Dendritic cell treated with granulocyte-macrophage colony-stimulating factor and Interleukin-4, amounts not matched to agents 40 ng/mL and 50 ng/mL, for 4 days (primary cell): ENCODE results near the gene VTI1B.

ENCODE experiments used
- H3K27ac Mint-ChIP-seq: one replicate; pipeline ENCODE4 v1.8.0; 2022; ENCODE audit warnings: mild to moderate bottlenecking, mixed read lengths
- H3K27me3 Mint-ChIP-seq: one replicate; pipeline ENCODE4 v1.8.0; 2022; ENCODE audit warnings: mild to moderate bottlenecking, mixed read lengths
- H3K36me3 Mint-ChIP-seq: one replicate; pipeline ENCODE4 v1.8.0; 2022; ENCODE audit warnings: low read depth, mixed read lengths
- H3K4me1 Mint-ChIP-seq: one replicate; pipeline ENCODE4 v1.8.0; 2022; ENCODE audit warnings: low read depth, mixed read lengths
- H3K4me3 Mint-ChIP-seq: one replicate; pipeline ENCODE4 v1.8.0; 2022; ENCODE audit warnings: mild to moderate bottlenecking, moderate library complexity, mixed read lengths
- H3K9me3 Mint-ChIP-seq: one replicate; pipeline ENCODE4 v1.8.0; 2022; ENCODE audit warnings: mixed read lengths
- intact Hi-C: fragments of 100-400 bp; cut with micrococcal nuclease; formaldehyde crosslinking; loops from one replicate; pipeline ENCODE4 v1.15.0; 2022

The VTI1B gene

GRCh38 chr14:67665868-67666267 lies 8.6 kb downstream of the VTI1B start:
- H3K9me3 Mint-ChIP-seq = no peaks in the 10 kb centered on the region
- peaks cover 67% of the 10 kb centered on the region for H3K4me1 Mint-ChIP-seq
- H3K36me3 Mint-ChIP-seq = peaks cover 41% of the 10 kb centered on the region
- H3K4me3 Mint-ChIP-seq = no peak overlapping the region
- intact Hi-C loops = loop anchor here (1.0 to 2.0 kb wide), 2 partner anchors 39 to 48 kb away; no protein-coding TSS in a partner anchor
- no peak overlapping the region for H3K27ac Mint-ChIP-seq
- H3K27me3 Mint-ChIP-seq = no peaks in the 10 kb centered on the region

DNA sequence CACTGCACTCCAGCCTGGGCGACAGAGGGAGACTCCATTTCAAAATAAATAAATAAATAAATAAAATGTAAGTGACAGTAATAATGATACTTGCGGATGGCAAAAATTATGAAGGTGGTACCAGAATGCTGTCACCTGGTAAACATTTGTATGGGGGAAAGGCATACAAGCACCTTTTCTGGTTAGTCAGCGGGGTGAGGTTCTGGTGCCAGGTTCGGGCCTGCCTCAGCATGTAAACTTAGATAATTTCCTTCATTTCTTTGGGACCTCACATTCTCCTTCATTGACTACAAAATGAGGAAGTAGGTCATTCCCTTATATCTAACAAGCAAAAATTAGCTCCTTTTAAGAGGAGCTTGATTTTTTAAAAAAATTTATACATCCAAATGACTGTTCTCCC lies 10.8 kb downstream of the VTI1B start:
- no peak overlapping the region for H3K4me3 Mint-ChIP-seq
- H3K36me3 Mint-ChIP-seq = peaks cover 37% of the 10 kb centered on the region
- no peaks in the 10 kb centered on the region for H3K9me3 Mint-ChIP-seq
- H3K27me3 Mint-ChIP-seq = no peaks in the 10 kb centered on the region
- intact Hi-C loops = no loop called here
- no peak overlapping the region for H3K27ac Mint-ChIP-seq
- H3K4me1 Mint-ChIP-seq = peaks cover 46% of the 10 kb centered on the region

DNA sequence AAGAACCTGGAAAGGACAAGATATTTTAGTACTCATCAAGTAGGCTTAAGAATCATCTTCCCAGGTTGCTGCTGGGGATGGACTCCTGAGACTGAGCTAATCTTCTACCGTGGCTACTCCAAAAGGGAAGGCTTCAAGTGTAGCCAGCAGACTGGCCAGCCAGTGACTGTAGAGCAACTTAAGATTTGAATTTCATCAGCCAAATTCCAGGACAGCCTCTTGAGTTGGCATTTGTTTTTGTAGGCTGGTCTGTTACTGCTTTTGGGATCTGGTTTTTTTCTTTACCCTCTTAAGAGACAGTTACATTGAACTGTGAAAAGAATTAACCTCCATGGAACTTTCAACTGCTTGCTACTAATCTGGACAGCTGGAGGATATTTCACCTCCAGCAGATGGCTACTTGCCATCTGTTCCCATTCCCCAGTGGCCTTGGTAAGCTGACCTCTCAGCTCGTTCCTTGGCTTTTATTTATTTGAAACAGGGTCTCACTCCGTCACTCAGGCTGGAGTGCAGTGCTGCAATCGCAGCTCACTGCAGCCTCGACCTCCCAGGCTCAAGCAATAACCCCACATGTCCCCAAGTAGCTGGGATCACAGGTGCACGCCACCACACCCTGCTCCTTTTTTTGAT lies 20.7 kb downstream of the VTI1B start:
- intact Hi-C loops = no loop called here
- Mint-ChIP-seq H3K4me1 (no peaks in the 10 kb centered on the region), H3K36me3 (peaks cover 97% of the 10 kb centered on the region), H3K27me3 (no peaks in the 10 kb centered on the region), H3K27ac (no peak overlapping the region), H3K4me3 (no peak overlapping the region), H3K9me3 (no peaks in the 10 kb centered on the region)

DNA sequence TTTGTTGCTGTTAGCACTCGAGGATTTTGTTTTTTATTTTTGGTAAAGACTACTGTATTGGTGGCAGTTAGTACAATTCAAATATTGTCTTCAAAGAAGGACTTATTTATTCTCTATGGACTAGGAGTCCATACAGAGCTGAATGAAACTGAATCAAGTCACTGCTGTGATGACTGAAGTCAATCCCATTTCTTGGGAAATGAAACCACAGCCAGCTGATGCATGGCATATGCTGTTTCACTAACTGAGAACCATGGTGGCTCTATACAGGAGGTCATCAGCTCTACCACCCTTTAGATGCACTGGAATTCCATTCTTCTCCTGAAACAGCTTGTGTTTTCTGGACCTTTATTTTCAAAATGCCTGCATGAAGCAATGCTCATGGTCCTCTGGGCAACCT lies 22.2 kb downstream of the VTI1B start:
- H3K36me3 Mint-ChIP-seq = peaks cover 93% of the 10 kb centered on the region
- no peaks in the 10 kb centered on the region for H3K27me3 Mint-ChIP-seq
- H3K4me1 Mint-ChIP-seq = no peaks in the 10 kb centered on the region
- intact Hi-C loops = no loop called here
- no peaks in the 10 kb centered on the region for H3K9me3 Mint-ChIP-seq
- no peak overlapping the region for H3K27ac Mint-ChIP-seq
- H3K4me3 Mint-ChIP-seq = no peak overlapping the region

DNA sequence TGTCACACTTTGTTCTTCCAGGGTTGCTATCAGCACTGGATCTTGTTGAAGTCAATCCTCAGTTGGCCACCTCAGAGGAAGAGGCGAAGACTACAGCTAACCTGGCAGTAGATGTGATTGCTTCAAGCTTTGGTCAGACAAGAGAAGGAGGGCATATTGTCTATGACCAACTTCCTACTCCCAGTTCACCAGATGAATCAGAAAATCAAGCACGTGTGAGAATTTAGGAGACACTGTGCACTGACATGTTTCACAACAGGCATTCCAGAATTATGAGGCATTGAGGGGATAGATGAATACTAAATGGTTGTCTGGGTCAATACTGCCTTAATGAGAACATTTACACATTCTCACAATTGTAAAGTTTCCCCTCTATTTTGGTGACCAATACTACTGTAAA lies 23.7 kb downstream of the VTI1B start:
- peaks cover 91% of the 10 kb centered on the region for H3K36me3 Mint-ChIP-seq
- no peaks in the 10 kb centered on the region for H3K4me1 Mint-ChIP-seq
- intact Hi-C loops = no loop called here
- no peaks in the 10 kb centered on the region for H3K27me3 Mint-ChIP-seq
- no peak overlapping the region for H3K4me3 Mint-ChIP-seq
- no peak overlapping the region for H3K27ac Mint-ChIP-seq
- no peaks in the 10 kb centered on the region for H3K9me3 Mint-ChIP-seq

GRCh38 chr14:67650151-67650550 lies 24.3 kb downstream of the VTI1B start:
- no peak overlapping the region for H3K4me3 Mint-ChIP-seq
- intact Hi-C loops = no loop called here
- H3K9me3 Mint-ChIP-seq = no peaks in the 10 kb centered on the region
- H3K27ac Mint-ChIP-seq = no peak overlapping the region
- H3K36me3 Mint-ChIP-seq = peaks cover 91% of the 10 kb centered on the region
- no peaks in the 10 kb centered on the region for H3K4me1 Mint-ChIP-seq
- H3K27me3 Mint-ChIP-seq = no peaks in the 10 kb centered on the region

GRCh38 chr14:67646131-67646530 lies 28.3 kb downstream of the VTI1B start:
- Mint-ChIP-seq H3K27ac (no peak overlapping the region), H3K4me1 (no peaks in the 10 kb centered on the region)

GRCh38 chr14:67645414-67645813 lies 29.0 kb downstream of the VTI1B start:
- H3K9me3 Mint-ChIP-seq = no peaks in the 10 kb centered on the region
- intact Hi-C loops = no loop called here
- H3K36me3 Mint-ChIP-seq = peaks cover 56% of the 10 kb centered on the region
- no peak overlapping the region for H3K4me3 Mint-ChIP-seq
- no peak overlapping the region for H3K27ac Mint-ChIP-seq
- no peaks in the 10 kb centered on the region for H3K4me1 Mint-ChIP-seq
- H3K27me3 Mint-ChIP-seq = no peaks in the 10 kb centered on the region

More at GRCh38 chr14:67646131-67646530, 28.3 kb downstream of the VTI1B start:
- intact Hi-C loops = no loop called here
- Mint-ChIP-seq H3K27me3 (no peaks in the 10 kb centered on the region), H3K36me3 (peaks cover 60% of the 10 kb centered on the region), H3K9me3 (no peaks in the 10 kb centered on the region), H3K4me3 (no peak overlapping the region)

- Mint-ChIP-seq H3K36me3 (peaks cover 48% of the 10 kb centered on the region), H3K9me3 (no peaks in the 10 kb centered on the region), H3K4me1 (no peaks in the 10 kb centered on the region), H3K27me3 (no peaks in the 10 kb centered on the region), H3K4me3 (no peak overlapping the region), H3K27ac (no peak overlapping the region)
- intact Hi-C loops = no loop called here
These were observed 30.0 kb downstream of the VTI1B start for GRCh38 chr14:67644428-67644827.

GRCh38 chr14:67643713-67644112 lies 30.7 kb downstream of the VTI1B start:
- intact Hi-C loops = no loop called here
- Mint-ChIP-seq H3K9me3 (no peaks in the 10 kb centered on the region), H3K27ac (no peak overlapping the region), H3K4me3 (no peak overlapping the region), H3K36me3 (peaks cover 42% of the 10 kb centered on the region), H3K27me3 (no peaks in the 10 kb centered on the region), H3K4me1 (no peaks in the 10 kb centered on the region)

DNA sequence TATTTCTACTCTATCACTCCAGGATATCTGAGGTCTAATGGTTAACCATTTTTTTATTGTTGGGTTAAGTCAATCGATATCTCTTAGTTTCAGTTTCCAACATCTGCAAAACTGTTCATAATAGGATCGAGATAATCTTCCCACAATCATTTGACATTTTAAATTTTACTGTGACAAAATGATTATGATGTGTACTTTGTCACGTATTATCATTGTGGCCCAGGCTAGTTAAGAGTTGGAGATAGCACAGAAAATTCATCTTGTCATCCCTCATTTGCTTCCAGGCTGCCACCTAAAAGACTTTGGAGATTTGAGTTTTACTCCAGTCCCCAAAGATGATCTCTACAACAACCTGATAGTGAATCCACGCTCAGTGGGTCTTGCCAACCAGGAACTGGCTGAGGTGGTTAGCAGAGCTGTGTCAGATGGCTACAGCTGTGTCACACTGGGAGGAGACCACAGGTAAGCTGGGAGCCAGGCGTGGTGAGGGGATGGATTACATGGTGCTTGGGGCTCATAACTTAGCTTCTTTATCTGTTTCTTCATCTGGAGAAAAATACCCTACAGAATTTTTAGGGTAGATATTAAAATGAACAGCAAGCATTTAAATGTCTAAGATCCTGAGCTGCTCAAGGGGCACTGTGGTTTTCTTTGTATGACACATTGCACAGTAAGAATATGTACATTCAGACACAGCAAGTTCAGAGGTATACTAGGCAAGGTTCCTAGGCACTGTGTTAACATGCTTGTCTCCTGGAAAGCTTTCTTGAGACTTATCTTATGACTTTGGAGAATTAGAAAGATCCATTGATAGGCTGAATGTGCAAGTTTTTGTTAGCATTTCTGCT lies 32.3 kb downstream of the VTI1B start:
- intact Hi-C loops = no loop called here
- Mint-ChIP-seq H3K4me1 (no peaks in the 10 kb centered on the region), H3K36me3 (peaks cover 31% of the 10 kb centered on the region), H3K27me3 (no peaks in the 10 kb centered on the region), H3K4me3 (no peak overlapping the region), H3K27ac (no peak overlapping the region), H3K9me3 (no peaks in the 10 kb centered on the region)

GRCh38 chr14:67641480-67641879 lies 33.0 kb downstream of the VTI1B start:
- H3K4me3 Mint-ChIP-seq = no peak overlapping the region
- no peaks in the 10 kb centered on the region for H3K4me1 Mint-ChIP-seq
- H3K27me3 Mint-ChIP-seq = no peaks in the 10 kb centered on the region
- H3K36me3 Mint-ChIP-seq = peaks cover 24% of the 10 kb centered on the region
- H3K9me3 Mint-ChIP-seq = no peaks in the 10 kb centered on the region
- H3K27ac Mint-ChIP-seq = no peak overlapping the region
- intact Hi-C loops = no loop called here

GRCh38 chr14:67638642-67639041 lies 35.8 kb downstream of the VTI1B start:
- no peak overlapping the region for H3K4me3 Mint-ChIP-seq
- intact Hi-C loops = no loop called here
- H3K36me3 Mint-ChIP-seq = peaks cover 18% of the 10 kb centered on the region
- no peaks in the 10 kb centered on the region for H3K9me3 Mint-ChIP-seq
- H3K27me3 Mint-ChIP-seq = no peaks in the 10 kb centered on the region
- H3K27ac Mint-ChIP-seq = no peak overlapping the region
- no peaks in the 10 kb centered on the region for H3K4me1 Mint-ChIP-seq

DNA sequence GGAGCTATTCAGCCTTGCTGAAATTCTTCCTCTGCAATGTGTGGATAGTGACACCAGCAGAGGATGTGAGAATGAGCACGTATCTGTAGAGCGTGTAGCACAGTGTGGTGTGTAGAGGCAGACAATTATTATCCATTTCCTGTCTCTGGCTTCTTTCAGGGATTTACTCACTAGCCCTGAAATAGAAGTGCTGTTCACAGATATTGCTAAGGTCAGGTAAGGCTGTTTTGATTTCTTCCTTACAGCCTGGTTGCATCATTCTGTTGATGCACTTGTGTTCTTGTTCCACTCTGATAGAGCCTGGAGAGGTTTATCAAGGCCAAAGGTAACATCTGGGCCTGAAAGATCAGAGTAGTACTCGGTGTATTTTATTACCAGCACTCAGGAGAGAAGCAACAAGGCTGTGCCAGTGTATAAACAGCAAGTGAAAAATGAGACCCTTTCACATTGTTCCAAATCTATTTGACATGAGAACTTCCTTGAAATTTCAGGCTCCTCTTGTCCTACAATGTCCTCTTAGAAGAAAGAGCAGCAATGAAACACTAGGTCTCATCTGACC lies 38.0 kb downstream of the VTI1B start:
- Mint-ChIP-seq H3K36me3 (peaks cover 11% of the 10 kb centered on the region), H3K27ac (no peak overlapping the region), H3K9me3 (no peaks in the 10 kb centered on the region), H3K4me3 (no peak overlapping the region), H3K4me1 (no peaks in the 10 kb centered on the region), H3K27me3 (no peaks in the 10 kb centered on the region)
- intact Hi-C loops = no loop called here
